ENCODE results near the gene TUBA8.

Gene TUBA8

GRCh38 chr22:18083406-18083805, 27.2 kb upstream of the TUBA8 start:
- intact Hi-C loops (cut with micrococcal nuclease), result no loop called here
- no peak overlapping the region for H3K4me3 Mint-ChIP-seq
- no peaks in the 10 kb centered on the region for H3K27me3 Mint-ChIP-seq
- H3K27ac Mint-ChIP-seq, result no peak overlapping the region
- peaks cover 36% of the 10 kb centered on the region for H3K4me1 Mint-ChIP-seq (ENCODE audit: low read depth)
- no peaks in the 10 kb centered on the region for H3K9me3 Mint-ChIP-seq
- peaks cover 98% of the 10 kb centered on the region for H3K36me3 Mint-ChIP-seq (ENCODE audit: low read depth)

DNA sequence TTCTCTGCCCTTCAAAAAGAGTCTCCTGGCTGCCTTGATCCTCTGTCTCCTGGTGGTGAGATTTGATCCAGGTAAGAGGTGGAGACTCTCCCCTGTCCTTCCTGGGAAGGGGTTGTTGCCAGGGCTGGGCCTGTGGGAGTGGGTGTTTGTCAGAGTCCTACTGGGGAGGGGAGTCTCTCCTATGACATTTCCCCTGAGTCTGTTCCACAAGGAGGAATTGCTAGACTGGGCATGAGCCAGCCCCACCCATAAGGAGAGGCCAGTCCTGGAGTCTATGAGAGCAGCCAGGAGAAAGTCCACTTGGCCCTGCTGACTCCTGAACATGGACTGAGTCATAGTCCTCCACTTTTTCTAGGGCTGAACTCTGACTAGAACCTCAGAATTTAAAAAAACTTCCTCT, 25.4 kb upstream of the TUBA8 start:
- intact Hi-C loops (cut with micrococcal nuclease), result no loop called here

GRCh38 chr22:18087350-18087855, 23.2 kb upstream of the TUBA8 start:
- intact Hi-C loops (cut with micrococcal nuclease), result no loop called here
- Mint-ChIP-seq H3K27me3 (no peaks in the 10 kb centered on the region), H3K36me3 (ENCODE audit: low read depth) (peaks cover 100% of the 10 kb centered on the region), H3K27ac (no peak overlapping the region), H3K4me3 (no peak overlapping the region), H3K4me1 (ENCODE audit: low read depth) (peaks cover 9% of the 10 kb centered on the region), H3K9me3 (no peaks in the 10 kb centered on the region)

More for the DNA sequence above, 25.4 kb upstream of the TUBA8 start:
- H3K4me3 Mint-ChIP-seq, result no peak overlapping the region
- H3K36me3 Mint-ChIP-seq (ENCODE audit: low read depth), result peaks cover 100% of the 10 kb centered on the region
- H3K27ac Mint-ChIP-seq, result no peak overlapping the region
- no peaks in the 10 kb centered on the region for H3K9me3 Mint-ChIP-seq
- H3K4me1 Mint-ChIP-seq (ENCODE audit: low read depth), result peaks cover 21% of the 10 kb centered on the region
- no peaks in the 10 kb centered on the region for H3K27me3 Mint-ChIP-seq

DNA sequence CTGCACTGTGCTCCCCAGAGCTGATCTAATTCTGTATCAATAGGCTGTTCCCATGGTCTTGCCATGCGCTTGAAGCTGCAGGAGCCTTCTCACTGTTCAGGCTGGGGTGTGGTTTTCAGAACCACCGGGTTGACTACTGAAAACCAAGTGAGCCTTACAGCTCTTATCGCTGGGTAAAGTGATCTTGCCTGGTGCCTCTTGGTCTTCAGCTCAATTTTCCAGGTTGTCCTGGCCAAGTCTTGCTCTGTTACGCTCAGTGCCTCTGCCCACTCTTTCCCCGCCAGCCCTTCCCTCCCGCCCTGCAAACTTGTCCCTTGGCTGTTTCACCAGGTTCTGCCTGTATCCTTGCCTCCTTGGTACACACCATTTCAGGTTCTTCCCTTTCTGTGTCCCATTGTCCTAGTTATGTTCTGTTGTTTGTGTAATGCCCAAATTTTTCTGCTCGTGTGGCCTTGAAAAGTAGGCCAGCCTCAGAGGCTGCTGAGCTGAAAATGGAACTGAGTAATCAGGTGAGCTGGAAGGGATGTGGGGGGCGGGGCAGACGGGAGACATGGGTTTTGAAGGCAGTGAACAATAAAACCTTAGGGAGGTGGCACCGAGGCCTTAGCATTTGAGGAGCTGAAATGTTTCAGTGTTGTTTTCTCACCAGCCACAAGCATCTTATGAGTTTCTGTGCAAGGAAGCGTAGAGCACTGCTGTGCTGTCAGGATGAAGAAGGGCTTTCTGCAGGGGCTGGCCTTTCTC, 21.6 kb upstream of the TUBA8 start:
- Mint-ChIP-seq H3K9me3 (no peaks in the 10 kb centered on the region), H3K36me3 (ENCODE audit: low read depth) (peaks cover 89% of the 10 kb centered on the region), H3K27ac (no peak overlapping the region), H3K4me1 (ENCODE audit: low read depth) (no peaks in the 10 kb centered on the region), H3K4me3 (no peak overlapping the region), H3K27me3 (no peaks in the 10 kb centered on the region)
- intact Hi-C loops (cut with micrococcal nuclease), result no loop called here

DNA sequence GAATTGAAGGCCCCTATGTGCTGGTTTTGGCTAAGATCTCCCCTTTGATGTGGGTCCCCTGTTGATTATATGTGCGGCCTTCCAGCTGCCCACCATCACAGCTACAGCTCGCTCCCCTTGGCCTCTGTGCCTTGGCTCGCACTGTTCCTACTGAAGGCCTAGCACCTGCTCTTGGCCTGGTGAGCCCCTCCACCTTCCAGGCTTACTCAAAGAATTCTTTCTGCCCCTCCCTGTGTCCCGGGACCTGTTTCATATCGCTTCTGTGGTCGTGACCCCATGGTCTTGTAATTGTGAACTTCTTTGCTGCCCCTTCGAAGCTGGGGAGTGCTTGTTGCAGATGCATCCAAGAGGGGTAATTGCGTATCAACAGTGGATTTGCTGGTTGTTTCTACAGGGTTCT, 20.3 kb upstream of the TUBA8 start:
- no peak overlapping the region for H3K27ac Mint-ChIP-seq
- peaks cover 89% of the 10 kb centered on the region for H3K36me3 Mint-ChIP-seq (ENCODE audit: low read depth)
- no peak overlapping the region for H3K4me3 Mint-ChIP-seq
- no peaks in the 10 kb centered on the region for H3K9me3 Mint-ChIP-seq
- intact Hi-C loops (cut with micrococcal nuclease), result no loop called here
- no peaks in the 10 kb centered on the region for H3K27me3 Mint-ChIP-seq
- no peaks in the 10 kb centered on the region for H3K4me1 Mint-ChIP-seq (ENCODE audit: low read depth)

DNA sequence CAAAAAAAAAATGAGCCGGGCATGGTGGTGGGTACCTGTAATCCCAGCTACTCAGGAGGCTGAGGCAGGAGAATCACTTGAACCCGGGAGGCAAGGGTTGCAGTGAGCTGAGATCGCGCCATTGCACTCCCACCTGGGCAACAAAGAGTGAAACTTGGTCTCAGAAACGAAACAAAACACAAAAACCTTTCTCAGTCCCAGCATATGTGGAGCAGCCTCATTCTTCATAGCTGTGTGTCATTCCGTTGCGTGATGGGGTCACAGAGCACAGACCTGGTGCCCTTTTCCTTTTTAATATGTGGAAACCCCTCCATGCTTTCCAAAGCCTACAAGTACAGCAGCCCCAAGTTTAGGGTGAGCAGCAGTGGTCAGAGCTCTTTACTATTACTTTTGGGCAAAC, 19.1 kb upstream of the TUBA8 start:
- Mint-ChIP-seq H3K27me3 (no peaks in the 10 kb centered on the region), H3K9me3 (no peaks in the 10 kb centered on the region), H3K27ac (no peak overlapping the region), H3K4me3 (no peak overlapping the region), H3K4me1 (ENCODE audit: low read depth) (no peaks in the 10 kb centered on the region), H3K36me3 (ENCODE audit: low read depth) (peaks cover 89% of the 10 kb centered on the region)
- intact Hi-C loops (cut with micrococcal nuclease), result no loop called here

GRCh38 chr22:18091916-18092526, 18.6 kb upstream of the TUBA8 start:
- Mint-ChIP-seq H3K4me3 (no peak overlapping the region), H3K27ac (no peak overlapping the region), H3K4me1 (ENCODE audit: low read depth) (no peaks in the 10 kb centered on the region), H3K27me3 (no peaks in the 10 kb centered on the region), H3K36me3 (ENCODE audit: low read depth) (peaks cover 89% of the 10 kb centered on the region), H3K9me3 (no peaks in the 10 kb centered on the region)
- intact Hi-C loops (cut with micrococcal nuclease), result no loop called here

DNA sequence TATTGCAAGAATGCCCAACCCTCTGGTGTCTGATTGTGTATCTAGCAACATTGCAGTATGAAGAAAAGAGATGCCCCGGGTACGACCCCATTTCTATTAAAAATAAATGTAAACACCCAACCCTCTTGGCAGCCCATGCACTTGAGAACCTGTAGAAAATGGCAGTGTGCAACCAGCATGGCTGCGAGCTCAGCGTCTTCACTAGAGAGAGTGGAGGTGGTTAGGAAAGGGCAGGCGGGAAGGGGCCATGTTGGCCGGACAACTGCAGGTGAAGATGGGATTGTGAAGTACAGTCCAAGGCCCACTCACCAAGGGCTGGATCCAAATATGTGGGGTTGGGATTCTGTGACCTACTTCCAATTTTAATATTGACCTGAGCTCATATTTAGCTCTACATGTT, 16.9 kb upstream of the TUBA8 start:
- Mint-ChIP-seq H3K9me3 (no peaks in the 10 kb centered on the region), H3K27ac (no peak overlapping the region), H3K4me3 (no peak overlapping the region), H3K4me1 (ENCODE audit: low read depth) (no peaks in the 10 kb centered on the region), H3K36me3 (ENCODE audit: low read depth) (peaks cover 73% of the 10 kb centered on the region), H3K27me3 (no peaks in the 10 kb centered on the region)
- intact Hi-C loops (cut with micrococcal nuclease), result no loop called here

DNA sequence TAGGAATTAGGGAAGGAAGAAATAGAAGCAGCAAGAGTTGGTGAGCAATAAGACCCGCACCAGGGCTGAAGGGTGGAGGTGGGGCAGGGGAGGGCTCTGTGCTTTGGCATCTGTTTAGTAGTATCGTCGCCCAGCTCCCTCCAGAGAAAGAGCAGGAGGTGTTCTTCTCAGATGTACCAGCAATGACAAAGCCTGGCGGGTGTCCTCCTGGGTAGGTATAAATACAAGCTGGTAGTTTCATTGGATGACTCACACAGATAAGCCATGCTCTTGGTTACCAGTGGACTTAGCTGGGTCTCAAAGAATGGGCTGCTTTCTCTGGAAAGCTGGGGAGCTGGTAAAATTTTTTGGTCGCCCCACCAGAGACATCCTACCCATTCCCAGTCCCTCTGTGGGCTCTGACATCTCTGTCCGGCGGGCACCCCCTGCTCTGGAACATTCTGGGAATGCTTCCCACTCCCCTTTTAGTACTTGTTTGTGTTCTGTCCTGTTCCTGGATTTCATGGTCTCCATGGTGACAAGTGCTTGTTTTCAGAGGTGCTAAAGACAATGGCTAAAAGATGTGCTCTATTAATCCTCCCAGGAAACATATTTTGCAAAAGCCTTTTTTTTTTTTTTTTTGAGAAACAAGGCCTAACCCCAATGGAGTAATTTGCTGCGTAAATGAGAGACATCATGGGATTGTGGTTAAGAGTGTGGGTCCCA, 15.4 kb upstream of the TUBA8 start:
- Mint-ChIP-seq H3K9me3 (no peaks in the 10 kb centered on the region), H3K4me1 (ENCODE audit: low read depth) (no peaks in the 10 kb centered on the region), H3K4me3 (no peak overlapping the region), H3K36me3 (ENCODE audit: low read depth) (peaks cover 73% of the 10 kb centered on the region), H3K27me3 (no peaks in the 10 kb centered on the region), H3K27ac (no peak overlapping the region)
- intact Hi-C loops (cut with micrococcal nuclease), result no loop called here

- Mint-ChIP-seq H3K27ac (no peak overlapping the region), H3K9me3 (no peaks in the 10 kb centered on the region), H3K4me3 (no peak overlapping the region), H3K27me3 (no peaks in the 10 kb centered on the region), H3K36me3 (ENCODE audit: low read depth) (peaks cover 66% of the 10 kb centered on the region), H3K4me1 (ENCODE audit: low read depth) (no peaks in the 10 kb centered on the region)
- intact Hi-C loops (cut with micrococcal nuclease), result no loop called here
Observed at GRCh38 chr22:18096823-18097222, 13.8 kb upstream of the TUBA8 start.

GRCh38 chr22:18100781-18101180, 9.8 kb upstream of the TUBA8 start:
- Mint-ChIP-seq H3K4me1 (ENCODE audit: low read depth) (no peaks in the 10 kb centered on the region), H3K9me3 (peaks cover 2% of the 10 kb centered on the region), H3K36me3 (ENCODE audit: low read depth) (peaks cover 52% of the 10 kb centered on the region), H3K27me3 (peaks cover under 1% of the 10 kb centered on the region), H3K4me3 (no peak overlapping the region), H3K27ac (no peak overlapping the region)
- intact Hi-C loops (cut with micrococcal nuclease), result no loop called here

- Mint-ChIP-seq H3K36me3 (ENCODE audit: low read depth) (peaks cover 45% of the 10 kb centered on the region), H3K9me3 (peaks cover 10% of the 10 kb centered on the region), H3K4me1 (ENCODE audit: low read depth) (no peaks in the 10 kb centered on the region), H3K4me3 (no peak overlapping the region), H3K27me3 (peaks cover 6% of the 10 kb centered on the region), H3K27ac (no peak overlapping the region)
- intact Hi-C loops (cut with micrococcal nuclease), result no loop called here
Observed at GRCh38 chr22:18101536-18101935, 9.1 kb upstream of the TUBA8 start.

DNA sequence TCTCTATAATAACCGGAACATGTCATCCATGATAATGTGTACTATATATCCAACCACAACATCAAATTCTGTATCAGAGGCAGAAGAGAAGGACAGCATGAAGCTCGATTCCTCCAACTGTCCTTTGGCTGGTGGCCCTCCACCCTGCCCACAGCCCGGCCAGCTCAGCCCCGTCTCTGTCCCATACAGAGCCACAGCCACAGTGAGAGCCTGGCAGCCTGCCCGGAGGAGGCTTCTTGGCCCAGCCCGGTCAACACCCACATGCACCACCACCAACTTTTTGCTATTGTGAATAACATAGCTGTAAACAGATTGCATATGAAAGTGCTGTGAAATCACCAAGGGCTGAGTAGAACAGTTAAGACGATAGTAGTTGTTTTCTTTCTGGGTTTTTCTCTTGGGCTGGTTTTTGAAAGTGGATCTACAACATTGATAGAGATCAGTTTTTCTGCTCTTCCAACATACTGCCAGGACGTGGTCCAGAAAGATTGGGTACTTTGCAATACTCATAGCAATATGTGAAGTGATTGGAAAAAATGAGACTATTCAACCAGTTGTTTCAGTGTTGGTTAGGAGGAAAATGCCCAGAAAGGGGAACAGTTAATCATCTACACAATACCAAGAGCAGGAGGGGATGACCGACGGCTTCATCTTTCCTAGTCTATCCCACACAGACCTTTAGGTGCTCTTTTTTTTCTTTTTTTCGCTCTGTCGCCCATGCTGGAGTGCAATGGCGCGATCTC, 6.9 kb upstream of the TUBA8 start:
- no peaks in the 10 kb centered on the region for H3K4me1 Mint-ChIP-seq (ENCODE audit: low read depth)

GRCh38 chr22:18104566-18104965, 6.0 kb upstream of the TUBA8 start:
- Mint-ChIP-seq H3K27ac (no peak overlapping the region), H3K9me3 (peaks cover 17% of the 10 kb centered on the region), H3K27me3 (peaks cover 29% of the 10 kb centered on the region), H3K36me3 (ENCODE audit: low read depth) (peaks cover 30% of the 10 kb centered on the region), H3K4me1 (ENCODE audit: low read depth) (peaks cover 2% of the 10 kb centered on the region), H3K4me3 (no peak overlapping the region)
- intact Hi-C loops (cut with micrococcal nuclease), result no loop called here

More for the DNA sequence above, 6.9 kb upstream of the TUBA8 start:
- no peak overlapping the region for H3K27ac Mint-ChIP-seq
- intact Hi-C loops (cut with micrococcal nuclease), result no loop called here
- no peak overlapping the region for H3K4me3 Mint-ChIP-seq
- peaks cover 22% of the 10 kb centered on the region for H3K27me3 Mint-ChIP-seq
- H3K9me3 Mint-ChIP-seq, result peaks cover 17% of the 10 kb centered on the region
- H3K36me3 Mint-ChIP-seq (ENCODE audit: low read depth), result peaks cover 39% of the 10 kb centered on the region

All from dendritic cell treated with granulocyte-macrophage colony-stimulating factor and Interleukin-4, amounts not matched to agents 40 ng/mL and 50 ng/mL, for 4 days (primary cell).